ENCODE measurements around the gene SLC2A10. TPM values are rescaled to one million over a fixed set of nuclear protein-coding genes. Genes with fewer than 3 reads are reported as not detected.

Gene SLC2A10
- polyA plus RNA-seq, 3 donors, result not detected

GRCh38 chr20:46758929-46759669 is 49.6 kb downstream of the SLC2A10 start:
- Histone ChIP-seq H3K4me3 (replicated peaks in 1 of 3; ENCODE audit: low read depth in 2 of 3, low read length in 3 of 3) (no peak overlapping the region), H3K27ac (ENCODE audit: low read depth in 1 of 2, low read length in 2 of 2) (no peak overlapping the region), H3K9me3 (replicated peaks in 1 of 2; ENCODE audit: control insufficient read depth in 1 of 2, insufficient read depth in 1 of 2, low read length in 2 of 2) (no peaks in the 10 kb centered on the region), H3K4me2 (replicated peaks; ENCODE audit: extremely low read depth, low read length, poor library complexity, severe bottlenecking) (no peak overlapping the region), H3K36me3 (replicated peaks in 1 of 2; ENCODE audit: control insufficient read depth in 1 of 2, insufficient read depth in 2 of 2, low read length in 2 of 2) (no peaks in the 10 kb centered on the region), H3K4me1 (ENCODE audit: control insufficient read depth in 1 of 2, insufficient read depth in 2 of 2, low read length in 2 of 2) (no peaks in the 10 kb centered on the region), H4K20me1 (ENCODE audit: insufficient read depth, low read length) (no peaks in the 10 kb centered on the region), H3K9ac (ENCODE audit: insufficient read depth, low read length, poor library complexity, severe bottlenecking) (no peak overlapping the region), H2AFZ (ENCODE audit: insufficient read depth, low read depth, low read length, poor library complexity, severe bottlenecking) (no peak overlapping the region), H3K79me2 (ENCODE audit: insufficient read depth, low read length) (no peaks in the 10 kb centered on the region), H3K27me3 (ENCODE audit: control insufficient read depth in 2 of 2, insufficient read depth in 2 of 2, low read length in 2 of 2) (no peaks in the 10 kb centered on the region)
- Mint-ChIP-seq H3K27me3 (ENCODE audit: low read depth in 3 of 3) (peaks cover 5 to 7% (median 7%) of the 10 kb centered on the region in 3 donors), H3K4me3 (peak overlapping the region in 1 of 2 donors; percentile 4), H3K27ac (no peak overlapping the region), H3K4me1 (peaks cover 3% of the 10 kb centered on the region), H3K9me3 (no peaks in the 10 kb centered on the region), H3K36me3 (no peaks in the 10 kb centered on the region)
- TF ChIP-seq CTCF (IDR thresholded peaks at IDR 0.05), result no peak
- 92% methylated on average over 2 of the region's 6 CpGs for WGBS (ENCODE audit: insufficient coverage)
- intact Hi-C loops (cut with micrococcal nuclease), result loop anchor here in 1 of 2 donors (2.0 to 10.0 kb wide), 2 partner anchors 390 to 416 kb away; no protein-coding TSS in a partner anchor
- no peak for DNase-seq

- no peak for TF ChIP-seq CTCF (IDR thresholded peaks at IDR 0.05)
- Mint-ChIP-seq H3K4me3 (no peak overlapping the region), H3K4me1 (peaks cover 3% of the 10 kb centered on the region), H3K27ac (no peak overlapping the region), H3K9me3 (no peaks in the 10 kb centered on the region), H3K36me3 (no peaks in the 10 kb centered on the region), H3K27me3 (ENCODE audit: low read depth in 3 of 3) (peaks cover 2 to 8% (median 7%) of the 10 kb centered on the region in 3 donors)
- Histone ChIP-seq H3K4me2 (replicated peaks; ENCODE audit: extremely low read depth, low read length, poor library complexity, severe bottlenecking) (no peak overlapping the region), H3K27me3 (ENCODE audit: control insufficient read depth in 2 of 2, insufficient read depth in 2 of 2, low read length in 2 of 2) (no peaks in the 10 kb centered on the region), H3K9ac (ENCODE audit: insufficient read depth, low read length, poor library complexity, severe bottlenecking) (no peak overlapping the region), H3K4me1 (ENCODE audit: control insufficient read depth in 1 of 2, insufficient read depth in 2 of 2, low read length in 2 of 2) (no peaks in the 10 kb centered on the region), H3K4me3 (replicated peaks in 1 of 3; ENCODE audit: low read depth in 2 of 3, low read length in 3 of 3) (no peak overlapping the region), H2AFZ (ENCODE audit: insufficient read depth, low read depth, low read length, poor library complexity, severe bottlenecking) (no peak overlapping the region), H4K20me1 (ENCODE audit: insufficient read depth, low read length) (no peaks in the 10 kb centered on the region), H3K9me3 (replicated peaks in 1 of 2; ENCODE audit: control insufficient read depth in 1 of 2, insufficient read depth in 1 of 2, low read length in 2 of 2) (no peaks in the 10 kb centered on the region), H3K79me2 (ENCODE audit: insufficient read depth, low read length) (no peaks in the 10 kb centered on the region), H3K36me3 (replicated peaks in 1 of 2; ENCODE audit: control insufficient read depth in 1 of 2, insufficient read depth in 2 of 2, low read length in 2 of 2) (no peaks in the 10 kb centered on the region), H3K27ac (ENCODE audit: low read depth in 1 of 2, low read length in 2 of 2) (no peak overlapping the region)
- WGBS (ENCODE audit: insufficient coverage), result 99% methylated on average over 9 of the region's 9 CpGs
- intact Hi-C loops (cut with micrococcal nuclease), result no loop called here
- no peak for DNase-seq
These were observed 52.1 kb downstream of the SLC2A10 start for GRCh38 chr20:46761566-46761965.

All from CD14-positive monocyte (primary cell).